Loucy (cell line): ENCODE results near the gene ZDHHC4.

Source experiments
- H2AFZ ChIP-seq: fragments of 200-600 bp; sonication (generic); 2 replicates; pipeline ENCODE4 v1.6.0; 2016; ENCODE audit warnings: antibody characterized with exemption, mild to moderate bottlenecking, low read length, moderate library complexity
- H3F3A ChIP-seq: fragments of 200-600 bp; 2 replicates; pipeline ENCODE4 v1.6.0; 2016; ENCODE audit warnings: antibody characterized with exemption, low read depth, mild to moderate bottlenecking
- H3K27me3 ChIP-seq: fragments of 200-600 bp; sonication (generic); 2 replicates; pipeline ENCODE4 v1.6.1; 2014; ENCODE audit warnings: low read length, mild to moderate bottlenecking; ENCODE audit not compliant: insufficient read depth, poor library complexity, severe bottlenecking
- H3K36me3 ChIP-seq: fragments of 200-600 bp; sonication (generic); 2 replicates; pipeline ENCODE4 v1.6.1; 2016; ENCODE audit warnings: low read length; ENCODE audit not compliant: insufficient read depth
- H3K4me1 ChIP-seq: fragments of 200-600 bp; sonication (generic); 2 replicates; pipeline ENCODE4 v1.5.1; 2014; ENCODE audit warnings: low read length, mild to moderate bottlenecking; ENCODE audit not compliant: insufficient read depth, poor library complexity, severe bottlenecking
- H3K4me2 ChIP-seq: fragments of 200-600 bp; sonication (generic); 2 replicates; pipeline ENCODE4 v1.6.0; 2014; ENCODE audit warnings: antibody characterized with exemption, low read length, low read depth, mild to moderate bottlenecking; ENCODE audit not compliant: poor library complexity, severe bottlenecking
- H3K4me3 ChIP-seq: fragments of 200-600 bp; sonication (generic); 2 replicates; pipeline ENCODE4 v1.5.1; 2014; ENCODE audit warnings: low read length, mild to moderate bottlenecking, mixed read lengths; ENCODE audit not compliant: poor library complexity, severe bottlenecking
- H3K79me2 ChIP-seq: fragments of 200-600 bp; sonication (generic); 2 replicates; pipeline ENCODE4 v1.6.1; 2014; ENCODE audit warnings: low read length; ENCODE audit not compliant: insufficient read depth
- H3K9ac ChIP-seq: fragments of 200-600 bp; sonication (generic); 2 replicates; pipeline ENCODE4 v1.6.0; 2014; ENCODE audit warnings: mild to moderate bottlenecking, low read depth, low read length, moderate library complexity; ENCODE audit not compliant: poor library complexity, severe bottlenecking
- H3K9me2 ChIP-seq: fragments of 200-600 bp; sonication (generic); replicated peaks from 2 replicates; pipeline ENCODE4 v1.6.1; 2016; ENCODE audit warnings: low read depth, low read length, mixed read lengths
- H3K9me3 ChIP-seq: fragments of 200-600 bp; sonication (generic); 2 replicates; pipeline ENCODE4 v1.6.1; 2014; ENCODE audit warnings: mild to moderate bottlenecking, antibody characterized with exemption, low read length, low read depth; ENCODE audit not compliant: insufficient read depth
- H4K20me1 ChIP-seq: fragments of 200-600 bp; sonication (generic); 2 replicates; pipeline ENCODE4 v1.6.0; 2014; ENCODE audit warnings: antibody characterized with exemption, low read length, mild to moderate bottlenecking; ENCODE audit not compliant: insufficient read depth, poor library complexity, severe bottlenecking
- EZH2phosphoT487 ChIP-seq: fragments of 200-600 bp; IDR thresholded peaks from 2 replicates; pipeline ENCODE4 v1.6.1; 2018; ENCODE audit warnings: antibody characterized with exemption, mild to moderate bottlenecking, moderate library complexity, borderline replicate concordance
- TF ChIP-seq, protein P1 (sequence below): fragments of 200-600 bp; sonication (generic); conservative IDR thresholded peaks from 2 replicates; pipeline ENCODE4 v1.5.1; 2014; ENCODE audit warnings: mild to moderate bottlenecking, antibody characterized with exemption, low read length

Gene ZDHHC4

GRCh38 chr7:6567886-6568285 lies 9.4 kb upstream of the ZDHHC4 start:
- no peak overlapping the region for H3K4me3 ChIP-seq
- no peaks in the 10 kb centered on the region for H3K36me3 ChIP-seq
- no peaks in the 10 kb centered on the region for H3K4me1 ChIP-seq
- H3F3A ChIP-seq, result no peaks in the 10 kb centered on the region
- H3K9me2 ChIP-seq, result no peaks in the 10 kb centered on the region
- H3K27me3 ChIP-seq, result no peaks in the 10 kb centered on the region
- no peak overlapping the region for H3K9ac ChIP-seq
- TF ChIP-seq, protein P1, sequence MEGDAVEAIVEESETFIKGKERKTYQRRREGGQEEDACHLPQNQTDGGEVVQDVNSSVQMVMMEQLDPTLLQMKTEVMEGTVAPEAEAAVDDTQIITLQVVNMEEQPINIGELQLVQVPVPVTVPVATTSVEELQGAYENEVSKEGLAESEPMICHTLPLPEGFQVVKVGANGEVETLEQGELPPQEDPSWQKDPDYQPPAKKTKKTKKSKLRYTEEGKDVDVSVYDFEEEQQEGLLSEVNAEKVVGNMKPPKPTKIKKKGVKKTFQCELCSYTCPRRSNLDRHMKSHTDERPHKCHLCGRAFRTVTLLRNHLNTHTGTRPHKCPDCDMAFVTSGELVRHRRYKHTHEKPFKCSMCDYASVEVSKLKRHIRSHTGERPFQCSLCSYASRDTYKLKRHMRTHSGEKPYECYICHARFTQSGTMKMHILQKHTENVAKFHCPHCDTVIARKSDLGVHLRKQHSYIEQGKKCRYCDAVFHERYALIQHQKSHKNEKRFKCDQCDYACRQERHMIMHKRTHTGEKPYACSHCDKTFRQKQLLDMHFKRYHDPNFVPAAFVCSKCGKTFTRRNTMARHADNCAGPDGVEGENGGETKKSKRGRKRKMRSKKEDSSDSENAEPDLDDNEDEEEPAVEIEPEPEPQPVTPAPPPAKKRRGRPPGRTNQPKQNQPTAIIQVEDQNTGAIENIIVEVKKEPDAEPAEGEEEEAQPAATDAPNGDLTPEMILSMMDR, result no peak
- no peak for TF ChIP-seq EZH2phosphoT487
- no peak overlapping the region for H3K4me2 ChIP-seq
- H3K79me2 ChIP-seq, result no peaks in the 10 kb centered on the region
- H3K9me3 ChIP-seq, result no peaks in the 10 kb centered on the region
- H4K20me1 ChIP-seq, result no peaks in the 10 kb centered on the region
- no peak overlapping the region for H2AFZ ChIP-seq

- Histone ChIP-seq H3K4me1 (peaks cover 3% of the 10 kb centered on the region), H3K36me3 (no peaks in the 10 kb centered on the region), H3F3A (no peaks in the 10 kb centered on the region), H3K9me3 (no peaks in the 10 kb centered on the region), H2AFZ (no peak overlapping the region), H4K20me1 (no peaks in the 10 kb centered on the region), H3K9ac (no peak overlapping the region), H3K4me3 (no peak overlapping the region), H3K9me2 (no peaks in the 10 kb centered on the region), H3K79me2 (0 out of 2 replicates have a peak, but pooled peaks cover 3% of the 10 kb centered on the region), H3K4me2 (no peak overlapping the region), H3K27me3 (no peaks in the 10 kb centered on the region)
- TF ChIP-seq EZH2phosphoT487, result no peak
- TF ChIP-seq, protein P1, result no peak
Observed at GRCh38 chr7:6571160-6571779, 6.0 kb upstream of the ZDHHC4 start.

GRCh38 chr7:6575281-6576023 lies 1.8 kb upstream of the ZDHHC4 start:
- Histone ChIP-seq H3K4me1 (peaks cover 6% of the 10 kb centered on the region), H3K4me2 (peak overlapping the region; percentile 56), H3K4me3 (peak overlapping the region; percentile 99), H4K20me1 (no peaks in the 10 kb centered on the region), H3K36me3 (no peaks in the 10 kb centered on the region), H3F3A (no peaks in the 10 kb centered on the region; the same call in 1 of the 2 replicates), H3K27me3 (no peaks in the 10 kb centered on the region), H3K9me2 (no peaks in the 10 kb centered on the region), H3K79me2 (0 out of 2 replicates have a peak, but pooled peaks cover 12% of the 10 kb centered on the region), H3K9ac (no peak overlapping the region), H2AFZ (no peak overlapping the region), H3K9me3 (no peaks in the 10 kb centered on the region)
- TF ChIP-seq EZH2phosphoT487, result no peak
- TF ChIP-seq, protein P1, result no peak
